T-cell (primary cell): ENCODE measurements around the gene PLA2G1B. TPM values are rescaled to one million over a fixed set of nuclear protein-coding genes. Genes with fewer than 3 reads are reported as not detected.

Experiments used
- ATAC-seq, 4 experiments: fragments of 200-7000 bp in 3 of 4; fragments of 150-1000 bp in 1 of 4; cut with Tn5 transposase; replicated peaks in 1 of 4; 1 replicate in 3 of 4; 2 replicates in 1 of 4; pipeline ENCODE4 v1.10.0; 2021; ENCODE audit warnings: moderate library complexity in 3 of 4, mild to moderate bottlenecking in 2 of 4, moderate number of reproducible peaks in 1 of 4
- CTCF ChIA-PET, 2 donors: fragments of 300-600 bp; sonication (Branson Sonifier 250); formaldehyde crosslinking; loops; one replicate each; lab custom pipeline; 2022; ENCODE audit warnings: antibody characterized with exemption in 2 of 2; lab: Charles Lee
- POLR2A ChIA-PET, 2 donors: fragments of 300-600 bp; sonication (Branson Sonifier 250); formaldehyde crosslinking; loops; one replicate each; lab custom pipeline; 2022; ENCODE audit warnings: antibody characterized with exemption in 2 of 2; lab: Charles Lee
- DNase-seq, 35 experiments: peaks; one replicate each; pipeline versions ENCODE4 v3.0.0 to v3.0.0-alpha.2; 2013 to 2023
- H3K27ac ChIP-seq: one replicate; pipeline ENCODE4 v1.5.1; 2013; ENCODE audit warnings: low read length
- H3K27me3 ChIP-seq, 2 experiments: replicated peaks in 1 of 2; 1 replicate in 1 of 2; 2 replicates in 1 of 2; pipeline versions ENCODE4 v1.6.1 to v1.7.0; 2013; ENCODE audit warnings: low read length in 1 of 2, mixed read lengths in 1 of 2; ENCODE audit not compliant: control insufficient read depth in 2 of 2, insufficient read depth in 2 of 2; ENCODE audit errors: extremely low read depth in 1 of 2
- H3K36me3 ChIP-seq, 2 donors: 1 replicate in 1 of 2; 2 replicates in 1 of 2; pipeline versions ENCODE4 v1.6.1 to v1.7.0; 2013; ENCODE audit warnings: low read length in 1 of 2; ENCODE audit not compliant: control insufficient read depth in 2 of 2, insufficient read depth in 1 of 2; ENCODE audit errors: extremely low read depth in 1 of 2
- H3K4me1 ChIP-seq, 2 experiments: 1 replicate in 1 of 2; 2 replicates in 1 of 2; pipeline versions ENCODE4 v1.6.1 to v1.7.0; 2013; ENCODE audit warnings: low read length in 2 of 2, mixed read lengths in 1 of 2; ENCODE audit not compliant: insufficient read depth in 2 of 2, control insufficient read depth in 1 of 2; ENCODE audit errors: extremely low read depth in 1 of 2
- H3K4me3 ChIP-seq, 2 donors: 1 replicate in 1 of 2; 2 replicates in 1 of 2; pipeline versions ENCODE4 v1.5.1 to v1.7.0; 2013; ENCODE audit warnings: mild to moderate bottlenecking in 2 of 2, low read length in 1 of 2, moderate library complexity in 1 of 2; ENCODE audit not compliant: control insufficient read depth in 1 of 2; ENCODE audit errors: extremely low read depth in 1 of 2
- H3K9me3 ChIP-seq: 2 replicates; pipeline ENCODE4 v1.7.0; 2013
- H3K27ac Mint-ChIP-seq, 2 donors: one replicate each; pipeline ENCODE4 v1.8.0; 2020 to 2021; ENCODE audit warnings: mild to moderate bottlenecking in 2 of 2, mixed read lengths in 2 of 2
- H3K27me3 Mint-ChIP-seq, 2 donors: one replicate each; pipeline ENCODE4 v1.8.0; 2021 to 2022; ENCODE audit warnings: mixed read lengths in 2 of 2
- H3K36me3 Mint-ChIP-seq: one replicate; pipeline ENCODE4 v1.8.0; 2021; ENCODE audit warnings: mixed read lengths
- H3K4me1 Mint-ChIP-seq, 3 donors: one replicate each; pipeline ENCODE4 v1.8.0; 2020 to 2022; ENCODE audit warnings: mixed read lengths in 3 of 3, mild to moderate bottlenecking in 1 of 3
- H3K4me3 Mint-ChIP-seq, 3 donors: one replicate each; pipeline ENCODE4 v1.8.0; 2020 to 2022; ENCODE audit warnings: mild to moderate bottlenecking in 3 of 3, mixed read lengths in 3 of 3, moderate library complexity in 3 of 3
- H3K9me3 Mint-ChIP-seq, 3 donors: one replicate each; pipeline ENCODE4 v1.8.0; 2020 to 2022; ENCODE audit warnings: mixed read lengths in 3 of 3
- WGBS: methylation state at CpG from one replicate; pipeline ENCODE4 v1.1.5; 2013; ENCODE audit warnings: missing lambda C conversion rate; ENCODE audit not compliant: insufficient coverage; 5-methylcytosine and 5-hydroxymethylcytosine counted together
- total RNA-seq, 35 experiments: library from RNA in 6 of 35; stranded (reverse) in 6 of 35; fragments of 120-200 nt in 1 of 35; gene quantifications; one replicate each; pipeline versions ENCODE4 v1.2.1 to v1.2.4 and lab custom pipeline; 2013 to 2026

The PLA2G1B gene
- total RNA-seq, 5 donors from 2014 or later (not counting 1 experiment from before 2014, with no cell fraction given): 1.6 to 2.9 (median 1.8) TPM; not detected in 2

GRCh38 chr12:120314220-120314619 lies 13.4 kb downstream of the PLA2G1B start:
- Histone ChIP-seq H3K27ac (no peak overlapping the region), H3K27me3 (no peaks in the 10 kb centered on the region), H3K36me3 (no peaks in the 10 kb centered on the region), H3K4me3 (no peak overlapping the region), H3K4me1 (peaks cover 7 to 14% of the 10 kb centered on the region in 2 experiments), H3K9me3 (no peaks in the 10 kb centered on the region)
- Mint-ChIP-seq H3K36me3 (no peaks in the 10 kb centered on the region), H3K4me1 (peaks cover 10 to 14% (median 13%) of the 10 kb centered on the region in 3 donors), H3K4me3 (no peak overlapping the region), H3K27ac (no peak overlapping the region), H3K27me3 (no peaks in the 10 kb centered on the region), H3K9me3 (no peaks in the 10 kb centered on the region)
- DNase-seq (no peak), ATAC-seq (no peak)
- WGBS: 80% methylated on average over 1 of the region's 5 CpGs
- ChIA-PET POLR2A (no interaction called here), CTCF (interaction anchor here in 1 of 2 donors (0.5 to 1.8 kb wide), 2 partner anchors 12 to 201 kb away, joined by 4 to 6 read pairs; partner anchors contain the start of gene SIRT4)

- CTCF ChIA-PET: interaction anchor here (0.7 to 2.3 kb wide), 23 partner anchors 9 to 1201 kb away, joined by 3 to 65 read pairs (median 4); partner anchors contain the start of genes RNU4-1 (in 2 of the 2), POP5 (in 1 of the 2), PXN (in 1 of the 2) and RNU4-2 (in 1 of the 2)
- H3K27me3 Mint-ChIP-seq: no peaks in the 10 kb centered on the region
- DNase-seq (peak; percentile 73 to 96 (median 86)), ATAC-seq (peak; percentile 99 to 100 (median 100))
- POLR2A ChIA-PET: interaction anchor here (0.5 to 2.2 kb wide), 11 partner anchors 9 to 279 kb away, joined by 3 to 65 read pairs (median 5); partner anchors contain the start of genes RNU4-1 (in 2 of the 2) and RNU4-2 (in 2 of the 2)
- Histone ChIP-seq H3K27ac (no peak within 1 kb of the TSS), H3K4me3 (peak within 1 kb of the TSS; percentile 74 to 97), H3K9me3 (no peaks in the 10 kb centered on the region), H3K4me1 (peaks cover 0 to 10% of the 10 kb centered on the region in 2 experiments), H3K27me3 (no peaks in the 10 kb centered on the region), H3K36me3 (no peaks in the 10 kb centered on the region)
- WGBS: 0% methylated on average over 11 of the region's 31 CpGs
- peaks cover 3% of the 10 kb centered on the region for H3K36me3 Mint-ChIP-seq
- no peaks in the 10 kb centered on the region for H3K9me3 Mint-ChIP-seq
- peak within 1 kb of the TSS; percentile 36 to 94 for H3K27ac Mint-ChIP-seq
- peaks cover 12 to 13% (median 12%) of the 10 kb centered on the region in 3 donors for H3K4me1 Mint-ChIP-seq
- peak within 1 kb of the TSS; percentile 87 to 97 (median 89) for H3K4me3 Mint-ChIP-seq
Observed at GRCh38 chr12:120301962-120302815, 25.4 kb downstream of the PLA2G1B start, which contains the start of gene SIRT4. Gene SIRT4, plus strand, starts transcription at chr12:120302321. Its CDS starts 1,241 bp downstream, at chr12:120303562.

- ChIA-PET CTCF (interaction anchor here (0.5 to 3.1 kb wide), 13 partner anchors 9 to 1952 kb away, joined by 3 to 65 read pairs (median 5); partner anchors contain the start of genes SIRT4 (in 2 of the 2), PXN (in 1 of the 2) and RPLP0 (in 1 of the 2)), POLR2A (interaction anchor here (0.6 to 3.7 kb wide), 21 partner anchors 9 to 948 kb away, joined by 3 to 110 read pairs (median 6); partner anchors contain the start of genes RPLP0 (in 2 of the 2) and SIRT4 (in 2 of the 2))
- H3K36me3 ChIP-seq: no peaks in the 10 kb centered on the region
- no peak within 1 kb of the TSS for H3K4me3 Mint-ChIP-seq
- peak within 1 kb of the TSS; percentile 100 for H3K27ac ChIP-seq
- peak; percentile 38 to 53 (median 52) for ATAC-seq
- peak within 1 kb of the TSS; percentile 72 to 95 for H3K4me3 ChIP-seq
- H3K4me1 ChIP-seq: peaks cover 2 to 24% of the 10 kb centered on the region in 2 experiments
- no peaks in the 10 kb centered on the region for H3K9me3 Mint-ChIP-seq
- H3K4me1 Mint-ChIP-seq: peaks cover 0 to 11% (median 9%) of the 10 kb centered on the region in 3 donors
- no peaks in the 10 kb centered on the region for H3K9me3 ChIP-seq
- H3K27ac Mint-ChIP-seq: no peak within 1 kb of the TSS
- peak; percentile 49 to 88 (median 71) for DNase-seq
- H3K27me3 Mint-ChIP-seq: no peaks in the 10 kb centered on the region
- 0% methylated on average over 14 of the region's 29 CpGs for WGBS
- H3K27me3 ChIP-seq: peaks cover 0 to 3% of the 10 kb centered on the region in 2 experiments
- no peaks in the 10 kb centered on the region for H3K36me3 Mint-ChIP-seq
Observed at GRCh38 chr12:120292661-120293531, 34.7 kb downstream of the PLA2G1B start, which contains the start of gene RNU4-1. Gene RNU4-1, minus strand, starts transcription at chr12:120293237.

- H3K36me3 Mint-ChIP-seq: no peaks in the 10 kb centered on the region
- ATAC-seq: peak in 1 of 4 experiments; percentile 11
- peak overlapping the region; percentile 100 for H3K27ac ChIP-seq
- H3K27me3 Mint-ChIP-seq: no peaks in the 10 kb centered on the region
- H3K4me3 ChIP-seq: peak overlapping the region; percentile 72 to 95
- peak in 1 of 35 experiments; percentile 16 for DNase-seq
- no peak overlapping the region for H3K27ac Mint-ChIP-seq
- ChIA-PET POLR2A (interaction anchor here (0.6 to 3.7 kb wide), 13 partner anchors 10 to 1344 kb away, joined by 3 to 110 read pairs (median 10); partner anchors contain the start of genes RPLP0 (in 2 of the 2) and SIRT4 (in 2 of the 2)), CTCF (interaction anchor here in 1 of 2 donors (1.1 to 3.1 kb wide), 6 partner anchors 10 to 96 kb away, joined by 3 to 65 read pairs (median 6); partner anchors contain the start of genes PXN, RPLP0 and SIRT4)
- peaks cover 0 to 3% of the 10 kb centered on the region in 2 experiments for H3K27me3 ChIP-seq
- H3K9me3 ChIP-seq: no peaks in the 10 kb centered on the region
- WGBS: 0% methylated on average over 16 of the region's 17 CpGs
- no peaks in the 10 kb centered on the region for H3K9me3 Mint-ChIP-seq
- H3K4me3 Mint-ChIP-seq: no peak overlapping the region
- H3K4me1 Mint-ChIP-seq: peaks cover 0 to 11% (median 9%) of the 10 kb centered on the region in 3 donors
- H3K4me1 ChIP-seq: peaks cover 2 to 24% of the 10 kb centered on the region in 2 experiments
- H3K36me3 ChIP-seq: no peaks in the 10 kb centered on the region
Observed at GRCh38 chr12:120292411-120292660, 35.2 kb downstream of the PLA2G1B start.

- H3K36me3 Mint-ChIP-seq: no peaks in the 10 kb centered on the region
- peak overlapping the region in 1 of 2 donors; percentile 61 for H3K27ac Mint-ChIP-seq
- H3K36me3 ChIP-seq: no peaks in the 10 kb centered on the region
- CTCF ChIA-PET: interaction anchor here (0.7 to 3.1 kb wide), 8 partner anchors 9 to 90 kb away, joined by 3 to 65 read pairs (median 8); partner anchors contain the start of genes PXN (in 1 of the 2), RPLP0 (in 1 of the 2) and SIRT4 (in 1 of the 2)
- H3K9me3 ChIP-seq: no peaks in the 10 kb centered on the region
- no peaks in the 10 kb centered on the region for H3K9me3 Mint-ChIP-seq
- no peaks in the 10 kb centered on the region for H3K27me3 Mint-ChIP-seq
- ATAC-seq (peak in 1 of 4 experiments; percentile 4), DNase-seq (peak in 10 of 35 experiments; percentile 3 to 43 (median 10))
- H3K27ac ChIP-seq: peak overlapping the region; percentile 100
- peaks cover 2 to 24% of the 10 kb centered on the region in 2 experiments for H3K4me1 ChIP-seq
- POLR2A ChIA-PET: interaction anchor here (0.5 to 3.7 kb wide), 45 partner anchors 7 to 1929 kb away, joined by 3 to 110 read pairs (median 6); partner anchors contain the start of genes PXN (in 2 of the 2), RPLP0 (in 2 of the 2), SIRT4 (in 2 of the 2) and COQ5 (in 1 of the 2)
- H3K4me3 Mint-ChIP-seq: no peak overlapping the region
- peak overlapping the region; percentile 6 to 72 for H3K4me3 ChIP-seq
- WGBS: 27% methylated on average over 19 of the region's 22 CpGs
- H3K4me1 Mint-ChIP-seq: peaks cover 0 to 11% (median 9%) of the 10 kb centered on the region in 3 donors
- H3K27me3 ChIP-seq: no peaks in the 10 kb centered on the region
Observed at GRCh38 chr12:120290609-120291305, 36.8 kb downstream of the PLA2G1B start.
